CD14-positive monocyte (primary cell): ENCODE data around the gene ZNF691. TPM values are rescaled to one million over a fixed set of nuclear protein-coding genes. Genes with fewer than 3 reads are reported as not detected.

Source experiments
- DNase-seq, 3 donors: peaks; one replicate each; pipeline ENCODE4 v3.0.0-alpha.2; 2011 to 2022
- H2AFZ ChIP-seq: 2 replicates; pipeline ENCODE4 v1.6.0; 2012; ENCODE audit warnings: mild to moderate bottlenecking, low read depth, low read length, inconsistent platforms; ENCODE audit not compliant: insufficient read depth, poor library complexity, severe bottlenecking
- H3K27ac ChIP-seq, 2 donors: 1 replicate in 1 of 2; 2 replicates in 1 of 2; pipeline ENCODE4 v1.5.1; 2012 to 2013; ENCODE audit warnings: low read length in 2 of 2, control low read depth in 1 of 2, inconsistent platforms in 1 of 2, low read depth in 1 of 2, mild to moderate bottlenecking in 1 of 2
- H3K27me3 ChIP-seq, 2 donors: one replicate each; pipeline versions ENCODE4 v1.6.0 to v1.6.1; 2011 to 2013; ENCODE audit warnings: low read length in 2 of 2; ENCODE audit not compliant: control insufficient read depth in 2 of 2, insufficient read depth in 2 of 2
- H3K36me3 ChIP-seq, 2 donors: replicated peaks in 1 of 2; 1 replicate in 1 of 2; 2 replicates in 1 of 2; pipeline versions ENCODE4 v1.5.1 to v1.6.1; 2012 to 2013; ENCODE audit warnings: low read length in 2 of 2, control low read depth in 1 of 2, inconsistent platforms in 1 of 2, mild to moderate bottlenecking in 1 of 2; ENCODE audit not compliant: insufficient read depth in 2 of 2, control insufficient read depth in 1 of 2
- H3K4me1 ChIP-seq, 2 donors: 1 replicate in 1 of 2; 2 replicates in 1 of 2; pipeline versions ENCODE4 v1.5.1 to v1.6.1; 2012 to 2013; ENCODE audit warnings: low read length in 2 of 2, control low read depth in 1 of 2, inconsistent platforms in 1 of 2, mild to moderate bottlenecking in 1 of 2, moderate library complexity in 1 of 2; ENCODE audit not compliant: insufficient read depth in 2 of 2, control insufficient read depth in 1 of 2
- H3K4me2 ChIP-seq: replicated peaks from 2 replicates; pipeline ENCODE3; 2012; ENCODE audit warnings: low read length, moderate library complexity, mild to moderate bottlenecking; ENCODE audit not compliant: poor library complexity, severe bottlenecking; ENCODE audit errors: extremely low read depth
- H3K4me3 ChIP-seq, 3 experiments: fragments of 200-600 bp in 1 of 3; sonication (generic) in 1 of 3; replicated peaks in 1 of 3; 1 replicate in 2 of 3; 2 replicates in 1 of 3; pipeline ENCODE4 v1.5.1; 2011 to 2013; ENCODE audit warnings: low read length in 3 of 3, mild to moderate bottlenecking in 3 of 3, control low read depth in 2 of 3, low read depth in 2 of 3, inconsistent platforms in 1 of 3, moderate library complexity in 1 of 3
- H3K79me2 ChIP-seq: 2 replicates; pipeline ENCODE4 v1.6.0; 2012; ENCODE audit warnings: mild to moderate bottlenecking, control low read depth, inconsistent platforms, low read length, moderate library complexity; ENCODE audit not compliant: insufficient read depth
- H3K9ac ChIP-seq: 2 replicates; pipeline ENCODE4 v1.6.0; 2017; ENCODE audit warnings: low read length, mild to moderate bottlenecking; ENCODE audit not compliant: insufficient read depth, poor library complexity, severe bottlenecking
- H3K9me3 ChIP-seq, 2 donors: replicated peaks in 1 of 2; 1 replicate in 1 of 2; 2 replicates in 1 of 2; pipeline versions ENCODE4 v1.5.1 to v1.6.1; 2012 to 2013; ENCODE audit warnings: low read length in 2 of 2, control low read depth in 1 of 2; ENCODE audit not compliant: control insufficient read depth in 1 of 2, insufficient read depth in 1 of 2
- H4K20me1 ChIP-seq: 2 replicates; pipeline ENCODE4 v1.6.0; 2012; ENCODE audit warnings: mild to moderate bottlenecking, low read length, control low read depth, moderate library complexity; ENCODE audit not compliant: insufficient read depth
- H3K27ac Mint-ChIP-seq, 7 donors: one replicate each; pipeline ENCODE4 v1.8.0; 2020; ENCODE audit warnings: mild to moderate bottlenecking in 7 of 7, mixed read lengths in 7 of 7, moderate library complexity in 6 of 7, inconsistent platforms in 2 of 7
- H3K27me3 Mint-ChIP-seq, 3 donors: one replicate each; pipeline ENCODE4 v1.8.0; 2021 to 2022; ENCODE audit warnings: low read depth in 3 of 3, mild to moderate bottlenecking in 3 of 3, mixed read lengths in 3 of 3, moderate library complexity in 3 of 3, inconsistent platforms in 1 of 3
- H3K36me3 Mint-ChIP-seq, 2 donors: one replicate each; pipeline ENCODE4 v1.8.0; 2020; ENCODE audit warnings: mixed read lengths in 2 of 2, inconsistent platforms in 1 of 2, mild to moderate bottlenecking in 1 of 2
- H3K4me1 Mint-ChIP-seq: one replicate; pipeline ENCODE4 v1.8.0; 2020; ENCODE audit warnings: mild to moderate bottlenecking, mixed read lengths
- H3K4me3 Mint-ChIP-seq, 2 donors: one replicate each; pipeline ENCODE4 v1.8.0; 2020; ENCODE audit warnings: mild to moderate bottlenecking in 2 of 2, mixed read lengths in 2 of 2, moderate library complexity in 1 of 2
- H3K9me3 Mint-ChIP-seq, 7 donors: one replicate each; pipeline ENCODE4 v1.8.0; 2020 to 2022; ENCODE audit warnings: mixed read lengths in 7 of 7, mild to moderate bottlenecking in 6 of 7, moderate library complexity in 6 of 7, inconsistent platforms in 2 of 7
- WGBS: methylation state at CpG from one replicate; pipeline ENCODE4 v1.1.5; 2013; ENCODE audit warnings: missing lambda C conversion rate; ENCODE audit not compliant: insufficient coverage; 5-methylcytosine and 5-hydroxymethylcytosine counted together
- intact Hi-C, 2 donors: fragments of 100-400 bp; cut with micrococcal nuclease; formaldehyde crosslinking; loops; one replicate each; pipeline versions ENCODE4 v1.15.0 to v1.15.1; 2023
- polyA plus RNA-seq, 3 donors: library from polyadenylated mRNA; depleted of rRNA in 1 of 3; unstranded in 2 of 3; stranded (reverse) in 1 of 3; fragments of 300-500 nt in 2 of 3; fragments of >200 nt in 1 of 3; fragmentation: Illumina TruSeq in 2 of 3; gene quantifications; 1 replicate in 2 of 3; 2 replicates in 1 of 3; pipeline ENCODE4 v1.2.3, GENCODE V29; 2012 to 2021
- TF ChIP-seq, protein P1 (sequence below): fragments of 200-600 bp; IDR thresholded peaks from one replicate; pipeline ENCODE4 v1.8.0; 2022; ENCODE audit warnings: antibody characterized with exemption, mild to moderate bottlenecking

ZNF691 gene
- polyA plus RNA-seq, 3 donors = 1.3 to 6.7 (median 1.8) TPM

- Histone ChIP-seq H3K4me1 (no peaks in the 10 kb centered on the region), H3K9ac (no peak overlapping the region), H3K36me3 (no peaks in the 10 kb centered on the region), H3K4me3 (no peak overlapping the region), H4K20me1 (no peaks in the 10 kb centered on the region), H2AFZ (no peak overlapping the region), H3K79me2 (no peaks in the 10 kb centered on the region), H3K27me3 (no peaks in the 10 kb centered on the region), H3K4me2 (no peak overlapping the region), H3K9me3 (peaks cover 0 to 16% of the 10 kb centered on the region in 2 donors), H3K27ac (no peak overlapping the region)
- Mint-ChIP-seq H3K27ac (no peak overlapping the region), H3K36me3 (no peaks in the 10 kb centered on the region), H3K27me3 (peaks cover 3 to 13% (median 12%) of the 10 kb centered on the region in 3 donors), H3K9me3 (peaks cover 3 to 17% (median 12%) of the 10 kb centered on the region in 7 donors), H3K4me1 (no peaks in the 10 kb centered on the region), H3K4me3 (no peak overlapping the region)
- WGBS = 76% methylated on average over 4 of the region's 4 CpGs
- intact Hi-C loops = no loop called here
- no peak for DNase-seq
- TF ChIP-seq, protein P1, sequence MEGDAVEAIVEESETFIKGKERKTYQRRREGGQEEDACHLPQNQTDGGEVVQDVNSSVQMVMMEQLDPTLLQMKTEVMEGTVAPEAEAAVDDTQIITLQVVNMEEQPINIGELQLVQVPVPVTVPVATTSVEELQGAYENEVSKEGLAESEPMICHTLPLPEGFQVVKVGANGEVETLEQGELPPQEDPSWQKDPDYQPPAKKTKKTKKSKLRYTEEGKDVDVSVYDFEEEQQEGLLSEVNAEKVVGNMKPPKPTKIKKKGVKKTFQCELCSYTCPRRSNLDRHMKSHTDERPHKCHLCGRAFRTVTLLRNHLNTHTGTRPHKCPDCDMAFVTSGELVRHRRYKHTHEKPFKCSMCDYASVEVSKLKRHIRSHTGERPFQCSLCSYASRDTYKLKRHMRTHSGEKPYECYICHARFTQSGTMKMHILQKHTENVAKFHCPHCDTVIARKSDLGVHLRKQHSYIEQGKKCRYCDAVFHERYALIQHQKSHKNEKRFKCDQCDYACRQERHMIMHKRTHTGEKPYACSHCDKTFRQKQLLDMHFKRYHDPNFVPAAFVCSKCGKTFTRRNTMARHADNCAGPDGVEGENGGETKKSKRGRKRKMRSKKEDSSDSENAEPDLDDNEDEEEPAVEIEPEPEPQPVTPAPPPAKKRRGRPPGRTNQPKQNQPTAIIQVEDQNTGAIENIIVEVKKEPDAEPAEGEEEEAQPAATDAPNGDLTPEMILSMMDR = no peak
Observed at GRCh38 chr1:42880384-42880783, 34.0 kb downstream of the ZNF691 start.

DNA sequence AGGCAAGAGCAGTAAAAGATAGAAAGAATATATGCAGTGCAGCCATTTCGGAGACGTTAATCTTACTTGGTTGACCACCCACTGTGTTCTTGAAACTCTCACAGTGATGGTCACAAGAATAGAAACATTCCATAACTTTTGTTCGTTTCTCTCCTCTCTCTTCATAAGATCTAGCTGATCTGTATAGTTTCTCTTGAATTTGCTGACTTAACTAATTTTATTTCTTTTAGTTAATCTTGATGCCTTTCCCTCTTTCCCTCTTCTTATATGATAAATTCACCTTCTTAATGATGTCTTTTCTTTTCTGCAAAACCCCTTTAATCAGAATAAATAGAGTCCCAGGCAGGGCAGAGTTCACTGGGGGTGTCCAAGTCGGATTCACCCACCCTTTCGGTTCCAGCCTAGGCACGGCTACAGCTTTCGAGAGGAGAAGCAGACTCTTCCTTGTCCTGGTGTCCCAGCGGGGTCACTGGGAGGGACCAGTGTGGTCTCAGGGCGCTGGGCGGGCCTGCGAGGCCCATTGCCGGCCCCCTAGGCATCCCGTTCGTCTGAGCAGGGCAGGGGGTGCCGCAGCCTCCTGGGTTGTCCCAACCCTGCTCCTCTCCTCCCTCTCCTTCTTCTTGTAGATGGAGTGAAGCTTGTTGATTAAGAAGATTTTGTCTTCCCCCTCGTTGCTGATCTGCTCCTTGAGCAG is 39.8 kb downstream of the ZNF691 start:
- no peaks in the 10 kb centered on the region for H3K36me3 Mint-ChIP-seq
- Histone ChIP-seq H3K36me3 (no peaks in the 10 kb centered on the region), H3K4me3 (no peak overlapping the region), H3K9me3 (no peaks in the 10 kb centered on the region), H3K27me3 (no peaks in the 10 kb centered on the region), H3K4me2 (no peak overlapping the region), H3K27ac (no peak overlapping the region), H4K20me1 (no peaks in the 10 kb centered on the region), H3K9ac (no peak overlapping the region), H3K79me2 (no peaks in the 10 kb centered on the region), H2AFZ (no peak overlapping the region), H3K4me1 (no peaks in the 10 kb centered on the region)
- peaks cover 0 to 10% (median 3%) of the 10 kb centered on the region in 7 donors for H3K9me3 Mint-ChIP-seq
- H3K27me3 Mint-ChIP-seq = peaks cover 3 to 6% (median 6%) of the 10 kb centered on the region in 3 donors
- WGBS = 98% methylated on average over 10 of the region's 16 CpGs
- H3K4me3 Mint-ChIP-seq = no peak overlapping the region
- H3K27ac Mint-ChIP-seq = no peak overlapping the region
- DNase-seq = no peak
- no peaks in the 10 kb centered on the region for H3K4me1 Mint-ChIP-seq
- TF ChIP-seq, protein P1 = no peak
- intact Hi-C loops = no loop called here
